GM19025 (cell line): Measurements from ENCODE around the gene IL6R.

ENCODE experiments used
- ATAC-seq: cut with Tn5 transposase; IDR thresholded peaks from one replicate; pipeline ENCODE4 v1.9.1; 2021; ENCODE audit warnings: mild to moderate bottlenecking, low read depth, moderate library complexity; ENCODE audit not compliant: unreplicated experiment

IL6R gene

GRCh38 chr1:154422521-154422920, 17.4 kb downstream of the IL6R start:
- ATAC-seq, result no peak

- ATAC-seq, result no peak
Observed at GRCh38 chr1:154423304-154423987, 18.3 kb downstream of the IL6R start.

DNA sequence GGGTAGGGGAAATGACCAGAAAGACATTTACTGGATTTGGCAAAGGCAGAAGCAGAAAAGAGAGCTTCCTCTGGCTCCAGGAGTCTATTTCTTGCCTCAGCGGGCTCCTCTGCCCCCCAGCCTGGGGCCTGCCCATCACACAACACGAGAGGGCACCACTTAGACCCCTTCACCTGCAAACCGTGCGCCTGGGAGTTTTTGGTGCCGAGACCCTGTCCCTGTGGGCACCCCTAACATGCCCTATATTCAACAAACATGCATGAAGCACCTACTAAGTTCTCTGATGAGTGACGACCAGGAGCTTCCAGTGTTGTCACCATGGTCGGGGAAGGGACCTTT, 18.8 kb downstream of the IL6R start:
- ATAC-seq, result no peak

DNA sequence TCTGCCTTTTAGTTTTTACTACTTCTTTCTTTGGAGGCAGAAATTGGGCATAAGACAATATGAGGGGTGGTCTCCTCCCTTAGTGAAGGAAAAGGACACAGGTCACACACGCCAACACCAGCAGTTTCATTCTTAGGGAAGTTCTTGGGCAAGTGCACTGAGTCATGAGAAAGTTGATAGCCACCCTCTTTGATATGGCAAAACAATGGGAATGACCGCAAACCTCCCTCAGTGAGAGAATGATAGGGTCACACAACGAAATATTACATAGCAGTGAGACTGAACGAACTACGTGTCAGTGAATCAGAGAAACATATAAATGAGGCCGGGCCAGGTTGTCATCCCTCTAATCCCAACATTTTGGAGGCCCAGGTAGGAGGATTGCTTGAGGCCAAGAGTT, 20.0 kb downstream of the IL6R start:
- ATAC-seq, result no peak

- no peak for ATAC-seq
Observed at GRCh38 chr1:154427173-154428139, 22.3 kb downstream of the IL6R start.

- no peak for ATAC-seq
Observed at GRCh38 chr1:154429118-154429517, 24.0 kb downstream of the IL6R start.

- ATAC-seq, result no peak
Observed at GRCh38 chr1:154429841-154430611, 24.9 kb downstream of the IL6R start.

DNA sequence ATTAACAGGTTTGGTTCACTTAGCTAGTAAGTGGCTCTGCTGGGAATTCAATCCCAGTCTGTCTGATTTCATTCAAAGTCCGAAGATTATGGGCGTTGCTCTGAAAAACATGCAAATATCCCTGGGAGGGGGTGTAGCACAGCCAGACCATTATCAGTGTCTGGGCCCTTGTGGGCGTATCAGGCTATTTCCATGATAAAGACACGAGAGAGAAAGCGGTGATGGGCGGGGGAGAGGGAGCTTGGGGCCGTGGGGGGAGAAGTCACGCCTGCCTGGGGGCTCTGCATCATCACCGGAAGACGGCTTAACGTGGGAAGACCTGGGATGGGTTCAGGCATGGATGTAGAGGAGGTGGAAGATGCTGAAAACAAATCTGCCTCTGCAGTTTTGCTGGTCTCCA, 25.8 kb downstream of the IL6R start:
- no peak for ATAC-seq

- ATAC-seq, result no peak
Observed at GRCh38 chr1:154431586-154432373, 26.6 kb downstream of the IL6R start.

DNA sequence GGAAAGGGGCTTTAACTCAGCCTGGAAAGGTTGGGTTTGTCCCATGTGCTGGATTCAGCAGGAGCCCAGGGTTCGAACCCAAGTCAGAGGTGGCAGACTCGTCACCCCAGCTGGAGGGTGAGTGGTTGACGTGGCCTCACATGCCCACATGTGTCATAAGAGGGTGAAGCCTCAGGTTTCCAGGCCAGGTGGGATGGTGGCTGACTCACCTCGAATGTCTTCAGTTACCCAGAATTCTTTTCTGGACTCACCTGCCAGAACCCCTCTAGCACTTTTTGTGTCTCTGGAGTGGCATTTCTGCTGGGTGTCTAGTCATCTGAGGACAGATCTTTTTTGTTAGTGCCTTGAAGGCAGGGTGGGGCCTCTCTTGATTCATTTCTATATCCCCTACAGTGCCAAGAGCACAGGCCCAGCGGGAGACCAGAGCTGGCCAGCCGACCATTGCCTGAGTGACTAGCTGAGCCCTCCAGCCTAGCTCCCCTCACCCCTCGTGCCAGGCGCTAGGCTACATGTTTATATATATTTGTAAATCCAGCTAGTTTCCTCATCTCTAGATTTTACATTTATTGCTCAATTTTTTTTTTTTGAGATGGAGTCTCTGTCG, 28.1 kb downstream of the IL6R start:
- ATAC-seq, result no peak

- ATAC-seq, result no peak
Observed at GRCh38 chr1:154434346-154435085, 29.4 kb downstream of the IL6R start.

- no peak for ATAC-seq
Observed at GRCh38 chr1:154435599-154436200, 30.6 kb downstream of the IL6R start.

- no peak for ATAC-seq
Observed at GRCh38 chr1:154436433-154436832, 31.3 kb downstream of the IL6R start.

DNA sequence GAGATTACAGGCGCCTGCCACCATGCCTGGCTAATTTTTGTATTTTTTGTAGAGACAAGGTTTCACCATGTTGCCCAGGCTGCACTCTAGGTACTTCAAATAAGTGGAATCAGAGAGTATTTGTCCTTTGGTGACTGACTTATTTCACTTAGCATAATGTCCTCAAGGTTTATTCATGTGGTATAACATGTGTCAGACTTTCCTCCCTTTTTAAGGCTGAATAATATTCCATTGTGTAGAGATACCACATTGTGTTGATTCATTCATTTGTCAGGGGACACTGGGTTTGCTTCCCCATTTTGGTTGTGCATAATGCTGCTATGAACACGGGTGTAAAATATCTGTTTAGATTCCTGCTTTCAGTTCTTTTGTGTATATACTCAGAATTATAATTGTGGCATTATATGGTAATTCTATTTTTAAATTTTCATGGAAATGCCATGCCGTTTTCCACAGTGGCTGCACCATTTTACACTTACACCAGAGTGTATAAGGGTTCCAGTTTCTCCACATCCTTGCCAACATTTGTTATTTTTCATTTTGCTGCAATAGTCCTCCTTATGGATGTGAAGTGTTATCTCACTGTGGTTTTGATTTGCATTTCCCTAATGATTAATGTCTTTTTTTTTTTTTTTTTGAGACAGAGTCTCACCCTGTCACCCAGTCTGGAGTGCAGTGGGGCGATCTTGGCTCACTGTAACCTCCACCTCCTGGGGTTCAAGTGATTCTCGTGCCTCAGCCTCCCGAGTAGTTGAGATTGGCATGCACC, 35.1 kb downstream of the IL6R start:
- ATAC-seq, result peak; percentile 2

DNA sequence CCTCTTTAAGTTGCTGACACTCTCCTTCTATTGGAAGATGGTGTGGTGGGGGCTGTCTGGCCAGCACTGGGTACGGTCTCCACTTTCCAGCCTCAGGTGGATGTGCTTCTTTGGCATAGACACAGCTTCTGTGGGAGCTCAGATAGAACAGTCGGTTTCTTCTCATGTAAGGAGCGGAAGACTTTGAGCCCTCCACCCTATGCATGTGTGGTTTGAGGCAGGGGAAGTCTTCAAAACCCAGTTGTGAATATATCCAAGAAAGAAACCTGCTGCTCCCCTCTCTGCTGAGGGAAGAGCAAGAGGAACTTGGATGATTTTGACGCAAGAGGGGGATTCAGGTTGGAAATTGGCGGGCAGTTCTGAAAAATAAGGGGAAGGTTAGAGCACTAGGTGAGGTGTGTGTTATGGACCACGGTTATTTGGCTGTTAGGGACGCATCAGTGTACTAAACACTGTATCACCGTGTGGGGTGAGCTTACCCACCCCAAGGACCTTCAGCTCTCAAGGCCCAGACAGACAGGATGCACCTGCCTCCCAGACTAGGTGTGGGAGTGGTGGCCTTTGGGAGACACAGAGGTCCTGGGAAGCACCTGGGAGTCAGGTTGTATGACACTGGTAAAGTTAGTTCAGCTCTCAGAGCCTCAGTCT, 36.2 kb downstream of the IL6R start:
- no peak for ATAC-seq

- no peak for ATAC-seq
Observed at GRCh38 chr1:154442006-154442740, 37.0 kb downstream of the IL6R start.
